HG02943 (cell line): ENCODE measurements around the gene OR5D13.

ENCODE experiments used
- ATAC-seq: cut with Tn5 transposase; IDR thresholded peaks from one replicate; pipeline ENCODE4 v1.9.1; 2021; ENCODE audit warnings: mild to moderate bottlenecking, low read depth, moderate library complexity; ENCODE audit not compliant: unreplicated experiment

Gene OR5D13

GRCh38 chr11:55773138-55773537 is at the start of gene OR5D13:
TSS of gene OR5D13 (plus strand) at chr11:55773438. CDS start at chr11:55773438, 0 bp downstream.
- no peak for ATAC-seq

- ATAC-seq = no peak
These were observed 46.4 kb upstream of the OR5D13 start for GRCh38 chr11:55726715-55727324.

- no peak for ATAC-seq
These were observed 40.3 kb upstream of the OR5D13 start for GRCh38 chr11:55732936-55733335.

GRCh38 chr11:55791606-55792005 is 18.4 kb downstream of the OR5D13 start:
- no peak for ATAC-seq

- no peak for ATAC-seq
These were observed 20.1 kb downstream of the OR5D13 start for GRCh38 chr11:55793321-55793720.

GRCh38 chr11:55795256-55795655 is 22.0 kb downstream of the OR5D13 start, which contains the start of gene OR5D14:
TSS of gene OR5D14 (plus strand) at chr11:55795556. CDS start at chr11:55795556, 0 bp downstream.
- ATAC-seq = no peak

- ATAC-seq = no peak
These were observed 33.0 kb downstream of the OR5D13 start for GRCh38 chr11:55806248-55806647.

GRCh38 chr11:55811067-55811466 is 37.8 kb downstream of the OR5D13 start, which contains the start of gene OR5L1:
TSS of gene OR5L1 (plus strand) at chr11:55811367. CDS start at chr11:55811467, 100 bp downstream.
- ATAC-seq = no peak

GRCh38 chr11:55819330-55819729 is 46.1 kb downstream of the OR5D13 start, which contains the start of gene OR5D18:
TSS of gene OR5D18 (plus strand) at chr11:55819630. CDS start at chr11:55819630, 0 bp downstream.
- no peak for ATAC-seq
